Transverse colon (tissue), 4 donors: Measurements from ENCODE around the gene GEN1. TPM values are rescaled to one million over a fixed set of nuclear protein-coding genes. Genes with fewer than 3 reads are reported as not detected.

Source experiments
- DNase-seq: peaks from one replicate; pipeline ENCODE4 v3.0.0-alpha.2; 2019
- H3K27ac ChIP-seq, 4 donors: fragments of 200-600 bp; sonication (generic); 2 replicates each; pipeline ENCODE4 v1.5.1; 2016 to 2018; ENCODE audit warnings: inconsistent platforms in 4 of 4
- H3K27me3 ChIP-seq: fragments of 200-600 bp; sonication (generic); 2 replicates; pipeline ENCODE4 v1.5.1; 2017; ENCODE audit warnings: inconsistent platforms
- H3K36me3 ChIP-seq, 4 donors: fragments of 200-600 bp; sonication (generic); 2 replicates each; pipeline ENCODE4 v1.5.1; 2017 to 2019; ENCODE audit warnings: inconsistent platforms in 4 of 4
- H3K4me1 ChIP-seq, 4 donors: fragments of 200-600 bp; sonication (generic); 2 replicates each; pipeline ENCODE4 v1.5.1; 2017 to 2020; ENCODE audit warnings: inconsistent platforms in 4 of 4
- H3K4me3 ChIP-seq, 4 donors: fragments of 200-600 bp; sonication (generic); 1 replicate in 1 of 4; 2 replicates in 3 of 4; pipeline versions ENCODE4 v1.5.1 to v1.6.1; 2017 to 2019; ENCODE audit warnings: inconsistent platforms in 4 of 4
- H3K9me3 ChIP-seq, 2 donors: fragments of 200-600 bp; sonication (generic); 2 replicates each; pipeline ENCODE4 v1.5.1; 2017 to 2019; ENCODE audit warnings: inconsistent platforms in 2 of 2
- CTCF ChIP-seq, 5 experiments: fragments of 200-600 bp in 3 of 5; fragments of 450-650 bp in 2 of 5; sonication (generic) in 3 of 5; IDR thresholded peaks; 1 replicate in 2 of 5; 2 replicates in 3 of 5; pipeline ENCODE4 v1.5.1; 2016 to 2017; ENCODE audit warnings: antibody characterized with exemption in 5 of 5, inconsistent platforms in 3 of 5, mild to moderate bottlenecking in 2 of 5, moderate library complexity in 1 of 5
- EP300 ChIP-seq: sonication (generic); formaldehyde crosslinking; IDR thresholded peaks from one replicate; pipeline ENCODE4 v1.6.1; 2017; ENCODE audit warnings: antibody characterized with exemption, low read depth
- POLR2A ChIP-seq: fragments of 450-650 bp; IDR thresholded peaks from one replicate; pipeline ENCODE4 v1.6.1; 2016; ENCODE audit warnings: antibody characterized with exemption, mild to moderate bottlenecking, moderate library complexity
- POLR2AphosphoS5 ChIP-seq, 3 donors: sonication (generic); formaldehyde crosslinking; IDR thresholded peaks; one replicate each; pipeline ENCODE4 v1.6.1; 2016; ENCODE audit warnings: antibody characterized with exemption in 3 of 3
- WGBS, 2 donors: methylation state at CpG; one replicate each; pipeline ENCODE4 v1.1.5; 2018; ENCODE audit warnings: low coverage in 1 of 2; 5-methylcytosine and 5-hydroxymethylcytosine counted together
- in situ Hi-C, 4 donors: fragments of 200-750 bp; cut with MboI; loops; one replicate each; pipeline versions ENCODE4 v1.15.0 to v1.15.1; 2017; ENCODE audit warnings: low sequenced_read_pairs in 3 of 4, low pct_ligation_motif_present in 1 of 4, low pct_unique_long_range_greater_than_20kb in 1 of 4
- intact Hi-C: fragments of 100-400 bp; cut with DNase I; formaldehyde crosslinking; loops from one replicate; pipeline ENCODE4 v1.15.1; 2023; ENCODE audit warnings: low total_unique reads
- total RNA-seq, 4 donors: library from RNA; depleted of rRNA; stranded (reverse); fragments of >200 nt; gene quantifications; one replicate each; pipeline ENCODE4 v1.1.0, GENCODE V29; 2016

Gene GEN1
- total RNA-seq, 4 donors from 2014 or later: 36.4 to 110 (median 63.7) TPM

GRCh38 chr2:17793803-17794354 lies 39.9 kb downstream of the GEN1 start:
- no peaks in the 10 kb centered on the region for H3K36me3 ChIP-seq
- H3K4me1 ChIP-seq: peaks cover 0 to 25% (median 12%) of the 10 kb centered on the region in 4 donors
- DNase-seq: no peak
- no peaks in the 10 kb centered on the region for H3K27me3 ChIP-seq
- WGBS, 2 donors: 13 to 77% methylated on average over 1 to 6 of the region's 6 CpGs
- H3K27ac ChIP-seq: no peak overlapping the region
- no peak overlapping the region for H3K4me3 ChIP-seq
- intact Hi-C loops: no loop called here
- H3K9me3 ChIP-seq: no peaks in the 10 kb centered on the region
- TF ChIP-seq CTCF (IDR thresholded peaks at IDR 0.05) (no peak), POLR2AphosphoS5 (IDR thresholded peaks at IDR 0.05) (no peak), EP300 (no peak), POLR2A (no peak)
- in situ Hi-C loops: no loop called here

- in situ Hi-C loops: no loop called here
- Histone ChIP-seq H3K4me1 (peaks cover 0 to 37% (median 17%) of the 10 kb centered on the region in 4 donors), H3K4me3 (no peak overlapping the region), H3K27me3 (no peaks in the 10 kb centered on the region), H3K36me3 (no peaks in the 10 kb centered on the region), H3K9me3 (no peaks in the 10 kb centered on the region), H3K27ac (peak overlapping the region in 3 of 4 donors; percentile 65 to 73 (median 72))
- intact Hi-C loops: no loop called here
- peak; percentile 67 for DNase-seq
- 61 to 78% methylated on average over 5 of the region's 5 CpGs for WGBS, 2 donors
- TF ChIP-seq EP300: peak; percentile 44
- TF ChIP-seq POLR2AphosphoS5 (IDR thresholded peaks at IDR 0.05): peak in 2 of 3 donors; percentile 18 to 72
- no peak for TF ChIP-seq POLR2A
- TF ChIP-seq CTCF (IDR thresholded peaks at IDR 0.05): no peak
Observed at GRCh38 chr2:17795309-17795708, 41.4 kb downstream of the GEN1 start.

GRCh38 chr2:17798338-17798737 lies 44.4 kb downstream of the GEN1 start:
- H3K4me3 ChIP-seq: no peak overlapping the region
- DNase-seq: no peak
- H3K36me3 ChIP-seq: no peaks in the 10 kb centered on the region
- intact Hi-C loops: no loop called here
- H3K27me3 ChIP-seq: no peaks in the 10 kb centered on the region
- in situ Hi-C loops: no loop called here
- TF ChIP-seq CTCF (IDR thresholded peaks at IDR 0.05) (no peak), EP300 (no peak), POLR2A (no peak), POLR2AphosphoS5 (IDR thresholded peaks at IDR 0.05) (no peak)
- peaks cover 0 to 54% (median 16%) of the 10 kb centered on the region in 4 donors for H3K4me1 ChIP-seq
- no peak overlapping the region for H3K27ac ChIP-seq
- no peaks in the 10 kb centered on the region for H3K9me3 ChIP-seq
- 81 to 90% methylated on average over 2 to 4 of the region's 4 CpGs for WGBS, 2 donors

- no peak for DNase-seq
- H3K4me3 ChIP-seq: no peak overlapping the region
- peak overlapping the region in 3 of 4 donors; percentile 44 to 66 (median 66) for H3K27ac ChIP-seq
- 54 to 75% methylated on average over 4 to 7 of the region's 7 CpGs for WGBS, 2 donors
- H3K9me3 ChIP-seq: no peaks in the 10 kb centered on the region
- TF ChIP-seq CTCF (IDR thresholded peaks at IDR 0.05) (no peak), POLR2A (no peak), POLR2AphosphoS5 (IDR thresholded peaks at IDR 0.05) (no peak), EP300 (no peak)
- no peaks in the 10 kb centered on the region for H3K36me3 ChIP-seq
- intact Hi-C loops: no loop called here
- H3K27me3 ChIP-seq: no peaks in the 10 kb centered on the region
- in situ Hi-C loops: no loop called here
- peaks cover 0 to 54% (median 14%) of the 10 kb centered on the region in 4 donors for H3K4me1 ChIP-seq
Observed at GRCh38 chr2:17799301-17800120, 45.6 kb downstream of the GEN1 start.
